Activated CD4-positive, alpha-beta T cell treated with anti-CD3 and anti-CD28 coated beads, Interleukin-2, amount 50 U/mL, for 16 hours (primary cell): ENCODE data around the gene CCDC13.

Source experiments
- DNase-seq: peaks from one replicate; pipeline ENCODE4 v3.0.0-alpha.2; 2020

CCDC13 gene

DNA sequence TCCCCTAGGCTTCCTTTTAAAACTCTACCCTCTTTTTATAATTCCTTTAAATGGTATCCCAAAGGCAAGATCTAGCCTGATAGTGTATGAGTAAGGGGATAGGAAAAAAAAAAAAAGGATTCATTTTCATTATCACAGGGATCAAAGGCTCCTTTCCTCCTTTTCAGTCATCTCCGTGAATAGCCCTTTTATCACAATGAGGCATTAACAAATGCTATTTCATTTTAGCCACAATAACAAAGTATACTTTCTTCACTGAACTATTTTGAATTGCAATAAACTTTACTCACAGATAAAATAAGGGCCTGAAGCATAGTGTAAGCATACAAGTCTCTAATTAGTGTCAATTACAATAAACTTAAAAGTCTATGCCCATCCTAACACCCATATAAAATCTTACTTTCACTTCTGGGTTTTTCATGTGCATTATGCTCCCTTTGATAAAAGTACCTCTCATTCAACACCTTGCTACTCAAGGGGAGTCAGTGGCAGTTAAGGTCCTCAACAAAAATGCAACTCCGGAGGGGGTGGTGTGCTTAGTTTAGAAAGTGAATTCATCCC lies 22.6 kb upstream of the CCDC13 start:
- no peak for DNase-seq

GRCh38 chr3:42790714-42791229 lies 17.7 kb upstream of the CCDC13 start:
- DNase-seq = no peak

DNA sequence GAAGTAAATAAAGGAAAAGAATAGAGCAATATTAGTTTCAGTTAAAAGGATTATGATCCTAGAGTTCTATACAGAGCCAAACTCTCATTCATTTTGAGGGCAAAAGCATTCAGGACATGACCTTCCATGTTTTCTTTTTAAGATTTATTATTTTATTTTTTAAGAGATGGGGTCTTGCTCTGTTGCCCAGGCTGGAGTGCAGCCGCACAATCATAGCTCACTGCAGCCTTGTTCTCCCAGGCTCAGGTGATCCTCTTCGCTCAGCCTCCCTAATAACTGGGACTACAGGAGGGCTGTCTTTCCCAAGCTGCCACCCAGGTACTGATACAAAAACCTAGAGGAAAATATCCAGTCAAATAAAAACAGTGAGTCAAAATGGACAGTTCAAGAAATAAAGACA lies 13.6 kb upstream of the CCDC13 start:
- DNase-seq = no peak

DNA sequence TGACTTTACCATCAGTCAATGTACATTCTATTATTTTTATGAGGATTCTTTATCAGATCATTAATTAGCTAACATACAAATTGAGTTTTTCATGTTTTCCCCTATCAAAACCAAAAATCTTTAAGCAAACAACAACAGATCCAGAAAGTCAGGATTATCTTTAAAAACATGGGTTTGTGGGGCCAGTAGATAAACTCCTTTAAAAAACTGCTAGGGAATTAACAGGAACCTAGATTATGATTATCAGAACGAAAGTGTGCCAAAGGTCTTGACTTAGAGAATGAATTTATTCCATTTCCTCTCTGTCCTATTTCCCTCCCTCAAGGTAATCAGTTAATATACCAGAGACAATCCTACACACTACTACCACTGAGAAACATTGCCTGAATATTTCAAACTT lies 13.2 kb upstream of the CCDC13 start:
- no peak for DNase-seq

- DNase-seq = peak; percentile 65
Measured at GRCh38 chr3:42780892-42781700, 8.0 kb upstream of the CCDC13 start.

GRCh38 chr3:42780398-42780797 lies 7.3 kb upstream of the CCDC13 start:
- no peak for DNase-seq

DNA sequence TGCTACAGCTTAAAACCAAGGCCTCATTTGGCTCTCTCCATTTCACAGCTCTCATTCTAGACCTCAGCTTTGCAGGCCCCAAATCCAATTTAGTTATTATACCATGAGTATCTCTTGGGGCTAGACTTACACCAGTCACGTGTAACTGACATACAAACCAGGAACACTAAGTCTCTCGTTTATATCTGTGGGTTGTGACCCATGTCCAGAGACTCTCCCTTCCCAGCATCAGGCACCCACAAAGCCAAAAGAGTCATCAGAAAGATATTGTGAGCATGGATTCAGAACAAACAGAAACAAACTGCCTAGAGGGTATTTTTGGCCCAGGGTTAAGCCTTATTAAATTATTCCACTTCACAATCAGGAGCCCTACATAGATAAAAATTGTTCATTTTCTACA lies 5.6 kb upstream of the CCDC13 start:
- DNase-seq = no peak

DNA sequence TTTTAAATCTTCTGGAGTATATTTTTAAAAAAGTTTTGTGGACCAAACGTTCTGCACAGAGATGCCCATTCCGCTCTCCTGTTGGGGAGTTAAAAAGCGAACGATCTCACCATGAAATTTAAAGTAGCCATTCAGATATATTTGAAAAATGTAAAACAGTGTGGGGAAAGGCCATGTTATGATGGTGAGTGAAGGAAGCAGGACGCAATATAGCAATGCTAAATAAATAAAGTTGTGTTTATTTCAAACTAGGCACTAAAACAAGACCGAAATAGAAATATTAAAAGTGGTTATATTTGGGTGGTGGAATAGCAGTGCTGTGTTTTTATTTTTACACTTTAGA lies 327 bp upstream of the CCDC13 start:
- no peak for DNase-seq

GRCh38 chr3:42771271-42771670 lies 1.8 kb downstream of the CCDC13 start:
- DNase-seq = no peak

DNA sequence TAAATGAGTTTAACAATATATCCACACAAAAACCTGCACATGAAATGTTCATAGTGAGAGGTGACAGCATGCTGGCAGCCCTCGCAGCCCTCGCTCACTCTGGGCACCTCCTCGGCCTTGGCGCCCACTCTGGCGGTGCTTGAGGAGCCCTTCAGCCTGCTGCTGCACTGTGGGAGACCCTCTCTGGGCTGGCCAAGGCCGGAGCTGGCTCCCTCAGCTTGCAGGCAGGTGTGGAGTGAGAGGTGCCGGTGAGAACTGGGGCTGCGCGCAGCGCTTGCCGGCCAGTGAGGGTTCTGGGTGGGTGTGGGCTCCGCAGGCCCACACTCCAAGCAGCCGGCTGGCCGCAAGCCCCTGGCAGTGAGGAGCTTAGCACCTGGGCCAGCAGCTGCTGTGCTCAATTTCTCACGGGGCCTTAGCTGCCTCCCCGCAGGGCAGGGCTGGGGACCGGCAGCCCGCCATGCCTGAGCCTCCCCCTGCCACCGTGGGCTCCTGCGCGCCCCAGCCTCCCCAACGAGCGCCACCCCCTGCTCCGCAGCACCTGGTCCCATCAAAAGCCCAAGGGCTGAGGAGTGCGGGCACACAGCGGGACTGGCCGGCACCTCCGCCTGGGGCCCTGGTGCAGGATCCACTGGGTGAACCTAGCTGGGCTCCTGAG lies 3.4 kb downstream of the CCDC13 start:
- no peak for DNase-seq

- no peak for DNase-seq
Measured at GRCh38 chr3:42764561-42765295, 8.3 kb downstream of the CCDC13 start.

DNA sequence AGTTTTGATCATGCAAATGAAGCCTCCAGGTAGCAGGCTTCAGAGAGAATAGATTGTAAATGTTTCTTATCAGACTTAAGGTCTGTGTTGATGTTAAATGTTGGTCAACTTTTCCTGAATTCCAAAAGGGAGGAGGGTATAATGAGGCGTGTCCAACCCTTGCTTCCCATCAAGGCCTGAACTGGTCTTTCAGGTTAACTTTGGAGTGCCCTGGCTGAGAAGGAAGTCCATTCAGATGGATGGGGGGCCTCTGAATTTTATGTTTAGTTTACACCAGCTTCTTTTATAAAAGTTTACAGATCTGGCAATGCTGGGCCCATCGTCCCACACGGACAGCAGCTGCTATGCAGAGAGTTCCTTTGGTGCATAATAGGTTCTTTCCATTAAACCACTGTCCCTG lies 8.9 kb downstream of the CCDC13 start:
- DNase-seq = no peak

DNA sequence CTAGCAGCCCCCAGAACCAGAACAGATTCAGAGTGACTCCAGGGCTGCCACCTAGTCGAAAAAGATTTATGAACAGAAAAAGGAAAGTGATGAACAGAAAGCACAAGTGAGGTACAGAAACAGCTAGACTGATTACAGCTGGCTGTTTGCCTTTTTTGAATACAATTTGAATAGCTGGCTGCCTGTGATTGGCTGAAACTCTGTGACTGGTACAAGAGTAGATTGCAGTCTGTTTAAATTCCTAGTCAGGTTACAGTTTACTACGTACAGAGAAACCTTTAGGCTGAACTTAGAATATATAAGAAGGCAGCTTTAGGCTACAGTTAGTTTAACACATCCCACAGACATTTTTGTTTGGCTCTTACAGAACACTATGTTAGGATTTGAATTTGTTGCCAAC lies 10.0 kb downstream of the CCDC13 start:
- no peak for DNase-seq

GRCh38 chr3:42762046-42762724 lies 10.9 kb downstream of the CCDC13 start:
- no peak for DNase-seq

GRCh38 chr3:42758126-42758525 lies 14.9 kb downstream of the CCDC13 start:
- DNase-seq = no peak

DNA sequence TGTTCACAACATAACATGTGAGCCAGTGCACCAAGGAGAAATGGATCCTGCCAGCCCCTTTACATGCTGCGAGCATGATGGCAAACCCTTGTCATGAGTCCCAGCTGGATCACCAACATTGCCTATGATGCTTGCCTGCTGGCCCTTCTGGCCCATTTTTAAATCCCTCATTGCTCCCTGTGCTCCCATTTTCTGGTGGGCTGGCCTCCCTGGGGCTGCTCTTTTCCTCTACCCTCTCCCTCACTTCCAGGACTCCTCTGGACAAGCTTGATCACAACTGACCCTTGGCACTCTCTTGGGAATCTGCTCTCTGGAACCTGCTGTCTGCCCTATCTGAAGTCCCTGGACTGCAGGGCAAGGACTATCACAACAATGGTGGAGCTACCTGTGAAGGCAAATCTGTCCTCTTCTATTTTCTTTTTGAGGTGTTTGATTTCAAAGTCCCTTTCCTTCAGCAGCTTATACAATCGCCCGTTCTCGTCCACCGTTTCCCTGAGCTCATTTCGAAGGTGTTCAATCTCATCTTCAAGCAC lies 16.3 kb downstream of the CCDC13 start:
- no peak for DNase-seq

DNA sequence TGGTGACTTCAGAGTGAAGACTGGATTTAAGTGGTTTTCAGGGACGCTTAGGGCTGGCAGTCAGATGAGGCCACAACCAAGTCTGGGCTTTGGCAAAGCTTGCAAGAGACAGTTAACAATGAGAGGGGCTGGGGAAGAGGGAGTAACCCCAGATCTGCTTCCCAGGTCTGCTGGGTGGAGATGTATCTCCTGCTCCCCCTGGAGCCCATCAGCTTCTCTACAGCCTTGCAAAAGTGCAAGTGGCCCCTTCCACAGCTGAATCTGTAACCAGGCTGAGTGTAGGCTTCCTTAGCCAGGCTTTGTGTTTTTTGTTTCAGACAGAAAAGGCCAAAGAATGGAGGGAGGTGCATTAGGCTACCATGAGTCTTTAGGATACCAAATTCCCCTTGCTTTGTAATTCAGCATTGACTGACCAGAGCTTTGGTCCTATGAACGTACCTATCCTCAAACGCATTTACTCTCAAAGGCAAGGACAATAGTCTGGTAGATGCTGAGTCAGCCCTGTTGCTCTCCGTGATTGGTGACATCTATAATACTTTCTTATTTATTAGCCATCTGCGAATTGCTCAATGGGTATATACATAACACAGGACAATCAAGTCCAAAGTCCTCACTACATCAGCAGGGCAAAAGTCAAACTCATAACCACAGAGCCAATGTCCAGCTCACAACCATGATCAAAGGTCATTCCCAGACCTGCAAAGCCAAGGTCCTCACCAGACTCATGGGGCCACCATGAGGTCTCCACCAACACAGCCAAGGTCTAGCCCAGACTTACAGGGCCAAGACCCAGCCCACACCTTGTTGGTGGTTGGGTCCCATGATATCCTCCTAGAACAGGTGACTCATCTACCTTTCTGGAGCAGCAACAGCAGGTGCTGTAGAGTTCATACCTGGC lies 17.1 kb downstream of the CCDC13 start:
- DNase-seq = no peak

DNA sequence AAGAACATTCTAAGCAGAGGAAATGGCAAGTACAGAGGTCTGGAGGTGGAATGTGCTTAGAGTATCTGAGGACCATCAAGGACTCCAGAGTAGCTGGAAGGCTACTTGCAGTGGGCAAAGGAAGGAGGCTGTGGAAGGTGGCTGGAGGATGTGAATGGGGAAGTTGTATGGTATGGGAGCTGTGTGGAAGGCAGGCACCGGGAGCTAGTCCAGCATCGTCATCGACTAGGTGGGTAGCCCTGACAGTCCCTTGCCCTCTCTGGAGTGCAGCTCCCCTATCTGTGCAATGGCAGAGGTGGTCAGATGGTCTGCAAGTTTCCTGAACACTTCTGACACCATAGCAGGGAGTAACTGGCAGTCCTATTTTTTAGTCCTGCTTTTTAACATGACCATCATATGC lies 19.3 kb downstream of the CCDC13 start:
- no peak for DNase-seq

- DNase-seq = no peak
Measured at GRCh38 chr3:42752961-42753360, 20.1 kb downstream of the CCDC13 start.

DNA sequence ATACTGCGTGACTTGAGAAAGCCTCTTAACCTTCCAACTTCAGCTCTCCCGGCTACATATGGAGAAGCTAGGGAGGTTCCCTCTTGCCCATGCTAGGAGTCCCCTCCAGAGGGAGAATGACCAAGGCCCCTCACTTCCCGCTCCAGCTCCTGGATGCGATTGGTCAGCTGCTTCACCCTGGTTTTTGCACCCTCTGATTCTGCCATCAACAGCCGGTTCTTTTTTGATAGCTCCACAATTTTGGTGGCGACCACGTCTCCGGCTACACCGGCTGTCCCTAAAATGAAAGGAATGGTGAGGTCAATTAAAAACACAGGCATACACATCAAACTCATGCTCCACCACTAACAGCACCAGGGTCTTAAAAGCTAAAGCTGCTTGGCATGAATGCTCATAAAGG lies 20.6 kb downstream of the CCDC13 start:
- no peak for DNase-seq

GRCh38 chr3:42751609-42752008 lies 21.4 kb downstream of the CCDC13 start:
- no peak for DNase-seq

DNA sequence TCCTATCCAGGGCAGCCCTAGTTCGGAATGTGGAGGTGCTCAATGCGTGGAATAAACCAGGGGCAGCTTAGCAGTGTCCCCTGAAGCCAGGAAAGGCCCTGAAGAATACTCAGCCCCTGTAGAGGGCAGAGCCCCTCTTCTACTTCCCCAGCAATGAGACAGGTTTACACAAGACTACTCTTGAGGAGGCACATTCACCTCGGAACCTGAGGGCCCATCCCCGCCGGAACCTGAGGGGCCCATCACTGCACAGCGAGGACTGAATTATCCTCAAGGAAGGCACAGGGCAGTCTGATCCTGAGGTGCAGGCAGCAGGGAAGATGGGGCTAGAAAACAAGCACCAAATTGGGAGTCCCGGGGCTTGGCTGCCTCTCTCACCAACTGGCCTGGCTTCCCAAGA lies 22.2 kb downstream of the CCDC13 start:
- DNase-seq = no peak
